ENCODE measurements around the gene LRRC3. TPM values are rescaled to one million over a fixed set of nuclear protein-coding genes. Genes with fewer than 3 reads are reported as not detected.
A peak's percentile ranks its signal among the peaks of the same experiment; 100 is the strongest.

LRRC3 gene
- total RNA-seq, 3 donors from 2014 or later, result 2.1 to 17.9 (median 2.7) TPM

- intact Hi-C loops (cut with DNase I, micrococcal nuclease), result no loop called here
- H3K4me1 ChIP-seq (ENCODE audit: low read depth), result peaks cover 6% of the 10 kb centered on the region
- H3K9me3 ChIP-seq, result no peaks in the 10 kb centered on the region
- ATAC-seq, result no peak
- H3K36me3 ChIP-seq (ENCODE audit: low read depth), result no peaks in the 10 kb centered on the region
- H3K4me3 ChIP-seq, result no peak overlapping the region
- peak in 2 of 3 donors; percentile 37 to 47 for DNase-seq
- no peak for TF ChIP-seq CTCF (IDR thresholded peaks at IDR 0.05)
Observed at GRCh38 chr21:44456214-44456914, 1.1 kb downstream of the LRRC3 start.

GRCh38 chr21:44456915-44457736, 1.8 kb downstream of the LRRC3 start:
- no peak overlapping the region for H3K4me3 ChIP-seq
- H3K36me3 ChIP-seq (ENCODE audit: low read depth), result no peaks in the 10 kb centered on the region
- peak in 2 of 3 donors; percentile 22 to 56 for DNase-seq
- intact Hi-C loops (cut with DNase I, micrococcal nuclease), result no loop called here
- no peak for TF ChIP-seq CTCF (IDR thresholded peaks at IDR 0.05)
- no peak for ATAC-seq
- H3K4me1 ChIP-seq (ENCODE audit: low read depth), result peaks cover 6% of the 10 kb centered on the region
- no peaks in the 10 kb centered on the region for H3K9me3 ChIP-seq

GRCh38 chr21:44458971-44459711, 3.8 kb downstream of the LRRC3 start:
- Histone ChIP-seq H3K4me1 (ENCODE audit: low read depth) (peaks cover 6% of the 10 kb centered on the region), H3K4me3 (no peak overlapping the region), H3K9me3 (no peaks in the 10 kb centered on the region), H3K36me3 (ENCODE audit: low read depth) (no peaks in the 10 kb centered on the region)
- DNase-seq (peak in 2 of 3 donors; percentile 22 to 50), ATAC-seq (no peak)
- intact Hi-C loops (cut with DNase I, micrococcal nuclease), result no loop called here
- TF ChIP-seq CTCF (IDR thresholded peaks at IDR 0.05), result no peak

GRCh38 chr21:44459712-44460440, 4.6 kb downstream of the LRRC3 start:
- no peaks in the 10 kb centered on the region for H3K36me3 ChIP-seq (ENCODE audit: low read depth)
- peaks cover 6% of the 10 kb centered on the region for H3K4me1 ChIP-seq (ENCODE audit: low read depth)
- H3K4me3 ChIP-seq, result no peak overlapping the region
- ATAC-seq (no peak), DNase-seq (peak in 2 of 3 donors; percentile 21 to 43)
- TF ChIP-seq CTCF (IDR thresholded peaks at IDR 0.05), result no peak
- intact Hi-C loops (cut with DNase I, micrococcal nuclease), result no loop called here
- no peaks in the 10 kb centered on the region for H3K9me3 ChIP-seq

- no peak for TF ChIP-seq CTCF (IDR thresholded peaks at IDR 0.05)
- H3K4me3 ChIP-seq, result no peak overlapping the region
- H3K36me3 ChIP-seq (ENCODE audit: low read depth), result no peaks in the 10 kb centered on the region
- no peak for DNase-seq
- intact Hi-C loops (cut with DNase I, micrococcal nuclease), result no loop called here
- no peaks in the 10 kb centered on the region for H3K9me3 ChIP-seq
- peaks cover 6% of the 10 kb centered on the region for H3K4me1 ChIP-seq (ENCODE audit: low read depth)
- ATAC-seq, result no peak
Observed at GRCh38 chr21:44460441-44460755, 5.1 kb downstream of the LRRC3 start.

Data from mucosa of descending colon (tissue), 3 donors.